Measurements from ENCODE around the gene FOLR1. TPM values are rescaled to one million over a fixed set of nuclear protein-coding genes. Genes with fewer than 3 reads are reported as not detected.
A peak's percentile ranks its signal among the peaks of the same experiment; 100 is the strongest.

The FOLR1 gene
- total RNA-seq, 4 donors from 2014 or later, result 0.46 to 7.0 (median 4.0) TPM

GRCh38 chr11:72231396-72232259 is 39.7 kb downstream of the FOLR1 start:
- 80 to 95% methylated on average over 7 to 9 of the region's 9 CpGs for WGBS, 2 donors
- DNase-seq (ENCODE audit: low spot score in 2 of 2), result peak in 1 of 2 donors; percentile 81
- H3K4me3 ChIP-seq (ENCODE audit: low read depth, poor library complexity, severe bottlenecking), result no peak overlapping the region
- intact Hi-C loops (cut with DNase I; ENCODE audit: low total_unique reads), result no loop called here
- no peak for TF ChIP-seq CTCF (IDR thresholded peaks at IDR 0.05)
- no peak for TF ChIP-seq POLR2A (IDR thresholded peaks at IDR 0.05)

GRCh38 chr11:72232260-72233055 is 40.5 kb downstream of the FOLR1 start:
- H3K4me3 ChIP-seq (ENCODE audit: low read depth, poor library complexity, severe bottlenecking), result no peak overlapping the region
- peak; percentile 5 to 57 for DNase-seq (ENCODE audit: low spot score in 2 of 2)
- 93 to 94% methylated on average over 18 of the region's 18 CpGs for WGBS, 2 donors
- no peak for TF ChIP-seq CTCF (IDR thresholded peaks at IDR 0.05)
- no peak for TF ChIP-seq POLR2A (IDR thresholded peaks at IDR 0.05)
- intact Hi-C loops (cut with DNase I; ENCODE audit: low total_unique reads), result no loop called here

- intact Hi-C loops (cut with DNase I; ENCODE audit: low total_unique reads), result no loop called here
- WGBS, 2 donors, result 88 to 90% methylated on average over 13 of the region's 13 CpGs
- TF ChIP-seq POLR2A (IDR thresholded peaks at IDR 0.05), result no peak
- no peak for TF ChIP-seq CTCF (IDR thresholded peaks at IDR 0.05)
- no peak overlapping the region for H3K4me3 ChIP-seq (ENCODE audit: low read depth, poor library complexity, severe bottlenecking)
- peak; percentile 9 to 72 for DNase-seq (ENCODE audit: low spot score in 2 of 2)
Observed at GRCh38 chr11:72233056-72233772, 41.3 kb downstream of the FOLR1 start.

GRCh38 chr11:72233773-72234513 is 42.0 kb downstream of the FOLR1 start:
- WGBS, 2 donors, result 80 to 85% methylated on average over 8 of the region's 8 CpGs
- intact Hi-C loops (cut with DNase I; ENCODE audit: low total_unique reads), result no loop called here
- peak in 1 of 2 donors; percentile 63 for DNase-seq (ENCODE audit: low spot score in 2 of 2)

More at GRCh38 chr11:72233773-72234513, 42.0 kb downstream of the FOLR1 start:
- no peak overlapping the region for H3K4me3 ChIP-seq (ENCODE audit: low read depth, poor library complexity, severe bottlenecking)
- TF ChIP-seq POLR2A (IDR thresholded peaks at IDR 0.05) (no peak), CTCF (IDR thresholded peaks at IDR 0.05) (no peak)

Data from lower leg skin (tissue), 4 donors.